Spinal cord (tissue), 10 donors: ENCODE results near the gene CSRNP3. TPM values are rescaled to one million over a fixed set of nuclear protein-coding genes. Genes with fewer than 3 reads are reported as not detected.

ENCODE experiments used
- DNase-seq, 6 donors: peaks; one replicate each; pipeline versions ENCODE4 v3.0.0 to v3.0.0-alpha.2; 2013 to 2015; ENCODE audit warnings: low spot score in 6 of 6, low read depth in 4 of 6
- H3K27ac ChIP-seq: one replicate; pipeline ENCODE4 v1.5.1; 2013; ENCODE audit warnings: low read depth, low read length, control low read depth
- H3K27me3 ChIP-seq: one replicate; pipeline ENCODE4 v1.6.1; 2013; ENCODE audit warnings: low read length; ENCODE audit not compliant: control insufficient read depth, insufficient read depth
- H3K36me3 ChIP-seq: one replicate; pipeline ENCODE4 v1.6.1; 2013; ENCODE audit warnings: low read length; ENCODE audit not compliant: control insufficient read depth, insufficient read depth
- H3K4me1 ChIP-seq: one replicate; pipeline ENCODE4 v1.6.1; 2013; ENCODE audit warnings: low read length; ENCODE audit not compliant: control insufficient read depth, insufficient read depth
- H3K4me3 ChIP-seq: one replicate; pipeline ENCODE4 v1.5.1; 2013; ENCODE audit warnings: low read depth, low read length, control low read depth
- H3K9me3 ChIP-seq: one replicate; pipeline ENCODE4 v1.6.1; 2013; ENCODE audit warnings: low read length; ENCODE audit not compliant: control insufficient read depth, insufficient read depth
- WGBS: methylation state at CpG from one replicate; pipeline ENCODE4 v1.1.5; 2013; ENCODE audit warnings: missing lambda C conversion rate; ENCODE audit not compliant: insufficient coverage; 5-methylcytosine and 5-hydroxymethylcytosine counted together
- polyA plus RNA-seq, 2 donors: library from polyadenylated mRNA; unstranded; fragments of 120-200 nt; gene quantifications; one replicate each; pipeline ENCODE4 v1.2.1, GENCODE V29; 2013; ENCODE audit not compliant: insufficient read length in 2 of 2
- total RNA-seq, 2 donors: library from RNA; depleted of rRNA in 1 of 2; stranded (reverse); fragments of 120-200 nt in 1 of 2; fragments of >200 nt in 1 of 2; gene quantifications; one replicate each; pipeline versions ENCODE4 v1.2.3 to v1.2.4, GENCODE V29; 2013 to 2014
- donor health status: healthy.

CSRNP3 gene
- total and polyA plus RNA-seq, 4 donors = 21.7 to 82.9 (median 35.2) TPM

- Histone ChIP-seq H3K27ac (no peak overlapping the region), H3K9me3 (peaks cover 2% of the 10 kb centered on the region), H3K27me3 (no peaks in the 10 kb centered on the region), H3K36me3 (peaks cover 6% of the 10 kb centered on the region), H3K4me1 (no peaks in the 10 kb centered on the region), H3K4me3 (no peak overlapping the region)
- no peak for DNase-seq
- WGBS = no CpG with 5 or more reads among the region's 3 CpGs
These were observed 123.6 kb downstream of the CSRNP3 start for GRCh38 chr2:165593081-165593480.

- Histone ChIP-seq H3K4me1 (no peaks in the 10 kb centered on the region), H3K9me3 (peaks cover 2% of the 10 kb centered on the region), H3K4me3 (no peak overlapping the region), H3K36me3 (peaks cover 6% of the 10 kb centered on the region), H3K27me3 (no peaks in the 10 kb centered on the region), H3K27ac (no peak overlapping the region)
- no CpG with 5 or more reads among the region's 1 CpG for WGBS
- DNase-seq = no peak
These were observed 124.9 kb downstream of the CSRNP3 start for GRCh38 chr2:165594231-165594934.

- Histone ChIP-seq H3K27me3 (no peaks in the 10 kb centered on the region), H3K36me3 (peaks cover 6% of the 10 kb centered on the region), H3K4me3 (no peak overlapping the region), H3K9me3 (peaks cover 2% of the 10 kb centered on the region), H3K4me1 (no peaks in the 10 kb centered on the region), H3K27ac (no peak overlapping the region)
- DNase-seq = peak in 1 of 6 donors; percentile 66
- 77% methylated on average over 4 of the region's 6 CpGs for WGBS
These were observed 125.4 kb downstream of the CSRNP3 start for GRCh38 chr2:165594935-165595255.

- DNase-seq = no peak
- no CpG with 5 or more reads among the region's 3 CpGs for WGBS
- H3K27me3 ChIP-seq = no peaks in the 10 kb centered on the region
- no peaks in the 10 kb centered on the region for H3K4me1 ChIP-seq
- no peaks in the 10 kb centered on the region for H3K9me3 ChIP-seq
- H3K4me3 ChIP-seq = no peak overlapping the region
- H3K27ac ChIP-seq = no peak overlapping the region
- peaks cover 4% of the 10 kb centered on the region for H3K36me3 ChIP-seq
These were observed 127.3 kb downstream of the CSRNP3 start for GRCh38 chr2:165596788-165597187.

- Histone ChIP-seq H3K4me1 (no peaks in the 10 kb centered on the region), H3K36me3 (peaks cover 2% of the 10 kb centered on the region), H3K27me3 (no peaks in the 10 kb centered on the region), H3K27ac (no peak overlapping the region), H3K9me3 (no peaks in the 10 kb centered on the region), H3K4me3 (no peak overlapping the region)
- DNase-seq = peak in 1 of 6 donors; percentile 34
- no CpG with 5 or more reads among the region's 1 CpG for WGBS
These were observed 131.8 kb downstream of the CSRNP3 start for GRCh38 chr2:165601065-165601830.

GRCh38 chr2:165601928-165602521, 132.5 kb downstream of the CSRNP3 start:
- Histone ChIP-seq H3K4me3 (no peak overlapping the region), H3K27me3 (no peaks in the 10 kb centered on the region), H3K4me1 (no peaks in the 10 kb centered on the region), H3K36me3 (peaks cover 2% of the 10 kb centered on the region), H3K9me3 (no peaks in the 10 kb centered on the region), H3K27ac (no peak overlapping the region)
- no CpG with 5 or more reads among the region's 3 CpGs for whole genome bisulfite sequencing
- no peak for DNase-seq

GRCh38 chr2:165609672-165610071, 140.2 kb downstream of the CSRNP3 start:
- Histone ChIP-seq H3K4me3 (no peak overlapping the region), H3K9me3 (no peaks in the 10 kb centered on the region), H3K4me1 (no peaks in the 10 kb centered on the region), H3K27me3 (no peaks in the 10 kb centered on the region), H3K36me3 (peaks cover 2% of the 10 kb centered on the region), H3K27ac (no peak overlapping the region)
- no peak for DNase-seq
- 71% methylated on average over 2 of the region's 6 CpGs for WGBS

GRCh38 chr2:165610591-165611029, 141.1 kb downstream of the CSRNP3 start:
- no peak for DNase-seq
- peaks cover 2% of the 10 kb centered on the region for H3K9me3 ChIP-seq
- WGBS = 46% methylated on average over 3 of the region's 6 CpGs
- H3K27me3 ChIP-seq = no peaks in the 10 kb centered on the region
- no peak overlapping the region for H3K27ac ChIP-seq
- no peaks in the 10 kb centered on the region for H3K4me1 ChIP-seq
- no peak overlapping the region for H3K4me3 ChIP-seq
- H3K36me3 ChIP-seq = no peaks in the 10 kb centered on the region

- 79% methylated on average over 3 of the region's 4 CpGs for WGBS
- Histone ChIP-seq H3K27me3 (no peaks in the 10 kb centered on the region), H3K27ac (no peak overlapping the region), H3K4me1 (peaks cover 10% of the 10 kb centered on the region), H3K4me3 (no peak overlapping the region), H3K9me3 (peaks cover 3% of the 10 kb centered on the region), H3K36me3 (no peaks in the 10 kb centered on the region)
- DNase-seq = peak in 1 of 6 donors; percentile 57
These were observed 148.4 kb downstream of the CSRNP3 start for GRCh38 chr2:165617741-165618481.
